HEK293 (cell line): ENCODE measurements around the gene GTF3C1.

Experiments used
- CTCF ChIA-PET: fragments of 350-600 bp; formaldehyde crosslinking; extraction: SDS; loops from one replicate; lab custom pipeline; 2021; ENCODE audit warnings: antibody characterized with exemption; lab: Yijun Ruan, JAX
- POLR2A ChIA-PET: fragments of 300-600 bp; formaldehyde crosslinking; extraction: SDS; loops from one replicate; lab custom pipeline; 2020; ENCODE audit warnings: antibody characterized with exemption, inconsistent platforms; lab: Yijun Ruan, JAX
- H3K27ac ChIP-seq: fragments of 200-500 bp; sonication (Bioruptor generic); 2 replicates; pipeline ENCODE4 v1.5.1; 2014; ENCODE audit warnings: low read depth, low read length, control low read depth, inconsistent platforms; ENCODE audit errors: extremely low read depth
- H3K36me3 ChIP-seq, 2 experiments: fragments of 200-500 bp in 1 of 2; sonication (Bioruptor generic) in 1 of 2; 1 replicate in 1 of 2; 2 replicates in 1 of 2; pipeline ENCODE4 v1.5.1; 2014 to 2017; ENCODE audit warnings: inconsistent platforms in 2 of 2, low read length in 2 of 2; ENCODE audit not compliant: control insufficient read depth in 2 of 2, insufficient read depth in 1 of 2
- H3K4me1 ChIP-seq: fragments of 200-500 bp; sonication (Bioruptor generic); 2 replicates; pipeline ENCODE4 v1.5.1; 2014; ENCODE audit warnings: mild to moderate bottlenecking, low read length, inconsistent platforms; ENCODE audit not compliant: control insufficient read depth, insufficient read depth
- H3K4me3 ChIP-seq: 2 replicates; pipeline ENCODE4 v1.5.1; 2011; ENCODE audit warnings: low read depth, mild to moderate bottlenecking, control low read depth, low read length, moderate library complexity
- H3K9me3 ChIP-seq: fragments of 200-500 bp; sonication (Bioruptor generic); 2 replicates; pipeline ENCODE4 v1.5.1; 2014; ENCODE audit warnings: low read depth, low read length, inconsistent platforms; ENCODE audit not compliant: control insufficient read depth, insufficient read depth
- CTCF ChIP-seq: fragments of 450-650 bp; formaldehyde crosslinking; IDR thresholded peaks from 2 replicates; pipeline ENCODE4 v1.5.1; 2016; ENCODE audit warnings: missing biosample characterization, missing genetic modification characterization
- GFI1B ChIP-seq: fragments of 450-650 bp; formaldehyde crosslinking; IDR thresholded peaks from 2 replicates; pipeline ENCODE4 v1.5.1; 2016; ENCODE audit warnings: missing biosample characterization, missing genetic modification characterization
- GLI4 ChIP-seq: fragments of 450-650 bp; formaldehyde crosslinking; IDR thresholded peaks from 2 replicates; pipeline ENCODE4 v1.5.1; 2016; ENCODE audit warnings: missing biosample characterization, missing genetic modification characterization
- KLF9 ChIP-seq: fragments of 450-650 bp; formaldehyde crosslinking; IDR thresholded peaks from 2 replicates; pipeline ENCODE4 v1.5.1; 2016; ENCODE audit warnings: missing biosample characterization, missing genetic modification characterization, low read depth
- MEIS1 ChIP-seq: sonication (generic); formaldehyde crosslinking; IDR thresholded peaks from 2 replicates; pipeline ENCODE4 v1.8.1; 2022; ENCODE audit warnings: missing genetic modification reagents, mild to moderate bottlenecking, borderline replicate concordance
- PRDM1 ChIP-seq: fragments of 450-650 bp; formaldehyde crosslinking; IDR thresholded peaks from 2 replicates; pipeline ENCODE4; 2016; ENCODE audit warnings: missing biosample characterization, missing genetic modification characterization
- REST ChIP-seq: fragments of 450-650 bp; formaldehyde crosslinking; IDR thresholded peaks from 2 replicates; pipeline ENCODE4 v1.5.1; 2016; ENCODE audit warnings: missing biosample characterization, missing genetic modification characterization
- ZBTB21 ChIP-seq: fragments of 450-650 bp; formaldehyde crosslinking; IDR thresholded peaks from 2 replicates; pipeline ENCODE4 v1.5.1; 2017; ENCODE audit warnings: missing biosample characterization, missing genetic modification characterization
- ZBTB6 ChIP-seq: fragments of 450-650 bp; formaldehyde crosslinking; IDR thresholded peaks from 2 replicates; pipeline ENCODE4 v1.5.1; 2017; ENCODE audit warnings: missing biosample characterization, missing genetic modification characterization
- ZEB2 ChIP-seq: fragments of 450-650 bp; formaldehyde crosslinking; IDR thresholded peaks from 2 replicates; pipeline ENCODE4 v1.5.1; 2016; ENCODE audit warnings: missing biosample characterization, missing genetic modification characterization
- ZNF114 ChIP-seq: fragments of 450-650 bp; formaldehyde crosslinking; IDR thresholded peaks from 2 replicates; pipeline ENCODE4 v1.5.0; 2017; ENCODE audit warnings: missing biosample characterization, missing genetic modification characterization
- ZNF239 ChIP-seq: fragments of 450-650 bp; formaldehyde crosslinking; IDR thresholded peaks from 2 replicates; pipeline ENCODE4 v1.5.1; 2016; ENCODE audit warnings: missing biosample characterization, missing genetic modification characterization
- ZNF24 ChIP-seq: fragments of 450-650 bp; formaldehyde crosslinking; IDR thresholded peaks from 2 replicates; pipeline ENCODE4 v1.5.1; 2016; ENCODE audit warnings: missing biosample characterization, missing genetic modification characterization
- ZNF354C ChIP-seq: fragments of 450-650 bp; formaldehyde crosslinking; IDR thresholded peaks from 2 replicates; pipeline ENCODE4 v1.5.1; 2016; ENCODE audit warnings: missing biosample characterization, missing genetic modification characterization, low read depth, borderline replicate concordance
- ZNF48 ChIP-seq: fragments of 450-650 bp; formaldehyde crosslinking; IDR thresholded peaks from 2 replicates; pipeline ENCODE4 v1.5.1; 2016; ENCODE audit warnings: missing biosample characterization, missing genetic modification characterization
- ZNF560 ChIP-seq: fragments of 450-650 bp; formaldehyde crosslinking; IDR thresholded peaks from 2 replicates; pipeline ENCODE4 v1.5.1; 2017; ENCODE audit warnings: missing biosample characterization, missing genetic modification characterization, borderline replicate concordance
- ZNF707 ChIP-seq: fragments of 450-650 bp; formaldehyde crosslinking; IDR thresholded peaks from 2 replicates; pipeline ENCODE4 v1.5.1; 2016; ENCODE audit warnings: missing biosample characterization, missing genetic modification characterization
- TF ChIP-seq, protein P1 (sequence below): fragments of 450-650 bp; formaldehyde crosslinking; IDR thresholded peaks from 2 replicates; pipeline ENCODE4 v1.5.0; 2017; ENCODE audit warnings: missing biosample characterization, missing genetic modification characterization, borderline replicate concordance

GTF3C1 gene

DNA sequence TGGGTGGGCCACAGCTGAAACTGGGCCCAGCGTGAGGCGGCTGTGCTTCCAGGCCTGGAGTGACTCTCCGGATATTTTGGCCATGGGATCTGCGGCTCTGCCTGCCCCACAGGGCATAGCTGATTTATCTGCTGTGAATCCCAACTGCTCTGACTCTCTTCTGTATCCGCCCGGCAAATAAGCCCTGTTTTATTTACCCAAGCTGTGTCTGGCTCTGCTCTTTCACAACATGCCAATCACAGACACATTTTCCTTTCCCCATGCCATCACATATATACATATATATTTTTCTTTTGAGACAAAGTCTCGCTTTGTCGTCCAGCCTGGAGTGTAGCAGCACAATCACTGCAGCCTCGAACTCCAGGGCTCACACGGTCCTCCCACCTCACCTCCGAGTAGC is 33.3 kb downstream of the GTF3C1 start:
- ChIA-PET CTCF (interaction anchor here (0.6 to 2.8 kb wide), 9 partner anchors 9 to 555 kb away, joined by 3 to 12 read pairs (median 4); no protein-coding TSS in a partner anchor), POLR2A (interaction anchor here (0.9 kb wide), 1 partner anchor 33 kb away, joined by 6 read pairs; the partner anchor contains the start of genes GTF3C1 and KATNIP)
- Histone ChIP-seq H3K36me3 (peaks cover 8 to 96% of the 10 kb centered on the region in 2 experiments; a peak in 2 of 3 replicates), H3K27ac (no peak overlapping the region), H3K4me3 (no peak overlapping the region), H3K9me3 (no peaks in the 10 kb centered on the region), H3K4me1 (no peaks in the 10 kb centered on the region)
- no peak for TF ChIP-seq KLF9 (tag by site-specific recombination)

GRCh38 chr16:27515874-27516353 is 33.8 kb downstream of the GTF3C1 start:
- Histone ChIP-seq H3K27ac (no peak overlapping the region), H3K9me3 (no peaks in the 10 kb centered on the region), H3K4me3 (no peak overlapping the region), H3K36me3 (peaks cover 9 to 96% of the 10 kb centered on the region in 2 experiments; a peak in 2 of 3 replicates), H3K4me1 (no peaks in the 10 kb centered on the region)
- TF ChIP-seq CTCF (tag by site-specific recombination), result peak; percentile 41
- no peak for TF ChIP-seq MEIS1
- no peak for TF ChIP-seq ZNF114 (tag by site-specific recombination)
- no peak for TF ChIP-seq GFI1B (tag by site-specific recombination)
- no peak for TF ChIP-seq ZNF24
- no peak for TF ChIP-seq ZNF48 (tag by site-specific recombination)
- TF ChIP-seq ZEB2 (tag by site-specific recombination), result no peak
- ChIA-PET CTCF (interaction anchor here (0.6 to 2.8 kb wide), 13 partner anchors 9 to 702 kb away, joined by 3 to 12 read pairs (median 4); no protein-coding TSS in a partner anchor), POLR2A (interaction anchor here (0.9 kb wide), 1 partner anchor 34 kb away, joined by 6 read pairs; the partner anchor contains the start of genes GTF3C1 and KATNIP)

GRCh38 chr16:27514806-27515205 is 34.9 kb downstream of the GTF3C1 start:
- Histone ChIP-seq H3K4me3 (no peak overlapping the region), H3K36me3 (peaks cover 17 to 99% of the 10 kb centered on the region in 2 experiments; a peak in 2 of 3 replicates), H3K4me1 (no peaks in the 10 kb centered on the region), H3K9me3 (no peaks in the 10 kb centered on the region), H3K27ac (no peak overlapping the region)
- ChIA-PET POLR2A (no interaction called here), CTCF (interaction anchor here (1.0 to 2.8 kb wide), 5 partner anchors 12 to 703 kb away, joined by 5 to 12 read pairs (median 6); no protein-coding TSS in a partner anchor)
- TF ChIP-seq ZNF239 (tag by site-specific recombination) (no peak), ZBTB21 (tag by site-specific recombination) (no peak), REST (tag by site-specific recombination) (no peak), ZNF354C (tag by site-specific recombination) (no peak), PRDM1 (no peak), ZBTB6 (no peak), GLI4 (no peak), ZNF560 (tag by site-specific recombination) (no peak), ZNF707 (tag by site-specific recombination) (no peak)
- TF ChIP-seq, protein P1, sequence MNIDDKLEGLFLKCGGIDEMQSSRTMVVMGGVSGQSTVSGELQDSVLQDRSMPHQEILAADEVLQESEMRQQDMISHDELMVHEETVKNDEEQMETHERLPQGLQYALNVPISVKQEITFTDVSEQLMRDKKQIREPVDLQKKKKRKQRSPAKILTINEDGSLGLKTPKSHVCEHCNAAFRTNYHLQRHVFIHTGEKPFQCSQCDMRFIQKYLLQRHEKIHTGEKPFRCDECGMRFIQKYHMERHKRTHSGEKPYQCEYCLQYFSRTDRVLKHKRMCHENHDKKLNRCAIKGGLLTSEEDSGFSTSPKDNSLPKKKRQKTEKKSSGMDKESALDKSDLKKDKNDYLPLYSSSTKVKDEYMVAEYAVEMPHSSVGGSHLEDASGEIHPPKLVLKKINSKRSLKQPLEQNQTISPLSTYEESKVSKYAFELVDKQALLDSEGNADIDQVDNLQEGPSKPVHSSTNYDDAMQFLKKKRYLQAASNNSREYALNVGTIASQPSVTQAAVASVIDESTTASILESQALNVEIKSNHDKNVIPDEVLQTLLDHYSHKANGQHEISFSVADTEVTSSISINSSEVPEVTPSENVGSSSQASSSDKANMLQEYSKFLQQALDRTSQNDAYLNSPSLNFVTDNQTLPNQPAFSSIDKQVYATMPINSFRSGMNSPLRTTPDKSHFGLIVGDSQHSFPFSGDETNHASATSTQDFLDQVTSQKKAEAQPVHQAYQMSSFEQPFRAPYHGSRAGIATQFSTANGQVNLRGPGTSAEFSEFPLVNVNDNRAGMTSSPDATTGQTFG (tag by site-specific recombination), result no peak
